Breast epithelium (tissue), 4 donors: ENCODE data around the gene TEX19. TPM values are rescaled to one million over a fixed set of nuclear protein-coding genes. Genes with fewer than 3 reads are reported as not detected.
"Not testable (repeated sequence)": the region's sequence is repeated elsewhere in the genome, so short reads cannot be mapped to it uniquely, and the experiment has no call there.

ENCODE experiments used
- DNase-seq, 2 donors: peaks; one replicate each; pipeline ENCODE4 v3.0.0-alpha.2; 2019; ENCODE audit warnings: low spot score in 2 of 2
- H3K27ac ChIP-seq, 2 donors: fragments of 200-600 bp; sonication (generic) in 1 of 2; one replicate each; pipeline ENCODE4 v1.5.1; 2016 to 2019; ENCODE audit warnings: mild to moderate bottlenecking in 1 of 2
- H3K27me3 ChIP-seq, 2 donors: fragments of 200-600 bp; sonication (generic) in 1 of 2; one replicate each; pipeline versions ENCODE4 v1.5.1 to v1.6.0; 2017 to 2019; ENCODE audit warnings: control low read depth in 1 of 2, mild to moderate bottlenecking in 1 of 2
- H3K36me3 ChIP-seq: fragments of 200-600 bp; one replicate; pipeline ENCODE4 v1.5.1; 2019
- H3K4me1 ChIP-seq, 2 donors: fragments of 200-600 bp; sonication (generic); one replicate each; pipeline ENCODE4 v1.5.1; 2016 to 2019; ENCODE audit warnings: control low read depth in 1 of 2
- H3K4me3 ChIP-seq, 3 donors: fragments of 200-600 bp; sonication (generic); 1 replicate in 2 of 3; 2 replicates in 1 of 3; pipeline ENCODE4 v1.5.1; 2016 to 2019; ENCODE audit warnings: mild to moderate bottlenecking in 3 of 3, moderate library complexity in 2 of 3
- H3K9me3 ChIP-seq, 2 donors: fragments of 200-600 bp; sonication (generic) in 1 of 2; one replicate each; pipeline ENCODE4 v1.5.1; 2016 to 2019; ENCODE audit warnings: control low read depth in 1 of 2
- CTCF ChIP-seq, 3 donors: fragments of 450-650 bp; IDR thresholded peaks; one replicate each; pipeline ENCODE4 v1.5.1; 2016 to 2017; ENCODE audit warnings: antibody characterized with exemption in 3 of 3, mild to moderate bottlenecking in 3 of 3, moderate library complexity in 3 of 3
- POLR2A ChIP-seq: fragments of 450-650 bp; IDR thresholded peaks from one replicate; pipeline ENCODE4 v1.6.1; 2016; ENCODE audit warnings: antibody characterized with exemption, mild to moderate bottlenecking, moderate library complexity
- POLR2AphosphoS5 ChIP-seq, 3 donors: sonication (generic); formaldehyde crosslinking; IDR thresholded peaks; one replicate each; pipeline ENCODE4 v1.6.1; 2017; ENCODE audit warnings: antibody characterized with exemption in 3 of 3
- intact Hi-C: fragments of 100-400 bp; cut with DNase I; formaldehyde crosslinking; loops from one replicate; pipeline ENCODE4 v1.15.1; 2023; ENCODE audit warnings: low total_unique reads
- total RNA-seq, 3 donors: library from RNA; depleted of rRNA; stranded (reverse); fragments of >200 nt; gene quantifications; one replicate each; pipeline ENCODE4 v1.1.0, GENCODE V29; 2016

Gene TEX19
- total RNA-seq, 3 donors from 2014 or later = not detected

GRCh38 chr17:82377924-82378740 is 19.1 kb downstream of the TEX19 start:
- Histone ChIP-seq H3K4me1 (no peaks in the 10 kb centered on the region), H3K9me3 (no peaks in the 10 kb centered on the region), H3K27me3 (peaks cover 0 to 53% of the 10 kb centered on the region in 2 donors), H3K4me3 (no peak overlapping the region), H3K36me3 (no peaks in the 10 kb centered on the region), H3K27ac (no peak overlapping the region)
- intact Hi-C loops = no loop called here
- TF ChIP-seq POLR2A (no peak), POLR2AphosphoS5 (IDR thresholded peaks at IDR 0.05) (no peak), CTCF (IDR thresholded peaks at IDR 0.05) (no peak)
- no peak for DNase-seq

DNA sequence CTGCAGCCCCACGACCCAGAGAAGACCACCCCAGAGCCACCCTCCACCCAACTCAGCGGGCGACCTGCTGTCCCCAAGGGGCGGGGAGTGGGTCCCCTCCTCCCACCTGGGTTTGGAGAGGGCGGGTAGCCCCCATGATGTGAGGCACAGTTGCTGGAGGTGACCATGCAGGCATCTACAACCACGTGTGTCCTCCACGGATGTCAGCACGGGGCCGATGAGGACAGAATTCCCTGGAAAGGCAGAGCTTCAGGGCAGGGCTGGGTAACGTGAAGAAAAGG is 19.6 kb downstream of the TEX19 start:
- Histone ChIP-seq H3K4me1 (no peaks in the 10 kb centered on the region), H3K27me3 (peaks cover 0 to 53% of the 10 kb centered on the region in 2 donors), H3K4me3 (no peak overlapping the region), H3K36me3 (no peaks in the 10 kb centered on the region), H3K27ac (no peak overlapping the region), H3K9me3 (no peaks in the 10 kb centered on the region)
- DNase-seq = no peak
- TF ChIP-seq POLR2A = no peak
- no peak for TF ChIP-seq POLR2AphosphoS5 (IDR thresholded peaks at IDR 0.05)
- no peak for TF ChIP-seq CTCF (IDR thresholded peaks at IDR 0.05)
- intact Hi-C loops = no loop called here

DNA sequence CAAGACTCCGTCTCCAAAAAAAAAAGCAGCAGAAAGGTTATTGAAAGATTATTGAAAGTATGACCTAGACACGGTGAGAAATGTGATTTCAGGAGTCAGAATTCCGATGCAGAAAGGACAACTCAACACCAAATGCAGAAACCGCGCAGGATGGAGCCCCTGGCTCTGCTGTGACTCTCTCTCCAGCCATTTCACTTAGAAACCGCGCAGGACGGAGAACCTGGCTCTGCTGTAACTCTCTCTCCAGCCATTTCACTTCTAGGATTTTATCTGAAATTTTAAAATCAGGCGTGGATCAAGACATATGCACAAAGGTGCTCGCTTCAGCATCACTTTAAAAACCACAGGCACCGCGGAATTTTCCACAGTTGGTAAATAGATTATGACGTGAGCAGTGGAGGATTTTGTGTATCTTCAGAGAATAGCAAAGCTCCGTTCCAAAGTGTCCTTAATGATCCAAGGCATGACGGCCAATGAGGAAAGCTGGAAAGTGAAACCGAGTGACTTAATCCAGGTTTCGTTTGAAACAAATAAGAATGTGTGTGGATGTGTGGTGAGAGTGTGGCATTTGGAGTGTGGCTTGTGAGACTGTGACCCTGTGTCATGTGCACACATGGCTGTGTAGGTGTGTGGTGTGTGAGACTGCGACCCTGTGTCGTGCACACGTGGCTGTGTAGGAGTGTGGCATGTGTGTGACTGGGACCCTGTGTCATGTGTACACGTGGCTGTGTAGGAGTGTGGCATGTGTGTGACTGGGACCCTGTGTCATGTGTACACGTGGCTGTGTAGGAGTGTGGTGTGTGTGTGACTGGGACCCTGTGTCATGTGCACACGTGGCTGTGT is 22.0 kb downstream of the TEX19 start:
- intact Hi-C loops = no loop called here
- H3K36me3 ChIP-seq = no peaks in the 10 kb centered on the region
- peak overlapping the region; percentile 29 to 69 for H3K27ac ChIP-seq
- H3K4me3 ChIP-seq = peak overlapping the region in 2 of 3 donors; percentile 27 to 47
- peaks cover 0 to 12% of the 10 kb centered on the region in 2 donors for H3K4me1 ChIP-seq
- H3K27me3 ChIP-seq = peaks cover 0 to 30% of the 10 kb centered on the region in 2 donors
- TF ChIP-seq CTCF (IDR thresholded peaks at IDR 0.05) (no peak), POLR2A (no peak), POLR2AphosphoS5 (IDR thresholded peaks at IDR 0.05) (no peak)
- H3K9me3 ChIP-seq = no peaks in the 10 kb centered on the region
- no peak for DNase-seq

DNA sequence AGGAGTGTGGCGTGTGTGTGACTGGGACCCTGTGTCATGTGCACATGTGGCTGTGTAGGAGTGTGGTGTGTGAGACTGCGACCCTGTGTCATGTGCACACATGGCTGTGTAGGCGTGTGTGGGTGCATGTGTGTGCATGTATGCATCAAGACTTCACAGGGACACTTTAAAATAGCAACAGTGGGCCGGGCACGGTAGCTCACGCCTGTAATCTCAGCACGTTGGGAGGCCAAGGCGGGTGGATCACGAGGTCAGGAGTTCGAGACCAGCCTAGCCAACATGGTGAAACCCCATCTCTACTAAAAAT is 22.6 kb downstream of the TEX19 start:
- H3K27me3 ChIP-seq = peaks cover 0 to 30% of the 10 kb centered on the region in 2 donors
- intact Hi-C loops, H3K36me3 ChIP-seq, H3K9me3 ChIP-seq, H3K4me3 ChIP-seq, DNase-seq: not testable (repeated sequence)
- H3K27ac ChIP-seq = peak overlapping the region; percentile 29 to 69
- peaks cover 0 to 14% of the 10 kb centered on the region in 2 donors for H3K4me1 ChIP-seq

DNA sequence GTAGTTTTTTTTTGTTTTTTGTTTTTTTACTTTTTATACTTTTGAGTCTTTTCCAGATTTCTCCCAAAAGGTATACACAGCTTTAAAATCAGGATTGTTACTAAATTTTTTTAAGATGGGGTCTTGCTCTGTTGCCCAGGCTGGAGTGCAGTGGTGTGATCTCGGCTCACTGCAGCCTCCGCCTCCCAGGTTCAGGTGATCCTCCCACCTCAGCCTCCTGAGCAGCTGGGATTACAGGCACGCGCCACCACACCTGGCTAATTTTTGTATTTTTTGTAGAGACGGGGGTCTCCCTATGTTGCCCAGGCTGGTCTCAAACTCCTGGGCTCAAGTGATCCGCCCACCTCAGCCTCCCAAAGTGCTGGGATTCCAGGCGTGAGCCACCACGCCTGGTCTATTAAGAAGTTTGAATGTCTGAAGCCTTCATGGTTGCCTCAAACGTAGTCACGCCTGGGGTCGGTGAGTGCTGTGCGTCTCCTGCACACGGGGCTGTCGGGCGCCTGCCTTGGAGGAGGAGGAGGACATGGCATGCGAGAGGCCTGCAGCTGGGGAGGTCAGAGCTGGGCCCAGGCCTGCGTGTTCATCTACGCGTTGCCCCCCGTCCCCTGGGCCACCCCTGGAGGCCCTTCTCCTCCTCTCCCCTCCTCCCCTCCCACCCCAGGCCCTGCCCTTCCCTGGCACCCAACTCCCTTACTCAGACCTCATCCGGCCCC is 23.3 kb downstream of the TEX19 start:
- Histone ChIP-seq H3K4me1 (peaks cover 0 to 16% of the 10 kb centered on the region in 2 donors), H3K27me3 (peaks cover 0 to 38% of the 10 kb centered on the region in 2 donors)
- H3K9me3 ChIP-seq, H3K4me3 ChIP-seq, H3K36me3 ChIP-seq, intact Hi-C loops, DNase-seq, H3K27ac ChIP-seq: not testable (repeated sequence)

GRCh38 chr17:82382933-82383255 is 23.8 kb downstream of the TEX19 start:
- H3K27me3 ChIP-seq = peaks cover 0 to 43% of the 10 kb centered on the region in 2 donors
- peaks cover 0 to 16% of the 10 kb centered on the region in 2 donors for H3K4me1 ChIP-seq

More at GRCh38 chr17:82382933-82383255, 23.8 kb downstream of the TEX19 start:
- intact Hi-C loops = no loop called here
- no peak for TF ChIP-seq POLR2AphosphoS5 (IDR thresholded peaks at IDR 0.05)
- no peak for TF ChIP-seq POLR2A
- TF ChIP-seq CTCF (IDR thresholded peaks at IDR 0.05) = no peak
- no peak overlapping the region for H3K4me3 ChIP-seq
- no peak for DNase-seq
- no peaks in the 10 kb centered on the region for H3K36me3 ChIP-seq
- H3K9me3 ChIP-seq = no peaks in the 10 kb centered on the region
- no peak overlapping the region for H3K27ac ChIP-seq
